K562 (cell line): Measurements from ENCODE around the gene CALD1. TPM values are rescaled to one million over a fixed set of nuclear protein-coding genes. Genes with fewer than 3 reads are reported as not detected.

Experiments
- ATAC-seq: fragments of 200-7000 bp; cut with Tn5 transposase; 3 replicates; pipeline ENCODE4 v1.9.1; 2020; ENCODE audit warnings: moderate library complexity
- BruUV-seq: library from RNA; stranded (reverse); fragments of 400-500 nt; replicated peaks from 2 replicates; lab custom pipeline; 2021; lab: Mats Ljungman, UMichigan
- CTCF ChIA-PET: fragments of 300-600 bp; formaldehyde crosslinking; extraction: SDS; loops from one replicate; lab custom pipeline; 2021; ENCODE audit warnings: low intra/inter-chr PET ratio; lab: Yijun Ruan, JAX
- POLR2A ChIA-PET: fragments of 300-600, 350-650 bp; sonication (Branson Sonifier 250); formaldehyde crosslinking; extraction: SDS; loops from one replicate; lab custom pipeline; 2021; ENCODE audit warnings: antibody characterized with exemption, inconsistent platforms; lab: Yijun Ruan, JAX
- DNase-seq, 4 experiments: peaks; one replicate each; pipeline versions ENCODE4 v3.0.0 to v3.0.0-alpha.2; 2011 to 2018; ENCODE audit warnings: low spot score in 3 of 4, mixed read lengths in 3 of 4; ENCODE audit errors: extremely low read depth in 1 of 4
- FAIRE-seq: peaks from 2 replicates; lab custom pipeline; 2011; peaks lifted over from hg19 to GRCh38; lab: Jason Lieb, UNC
- H2AFZ ChIP-seq: 2 replicates; pipeline ENCODE4 v1.6.0; 2011; ENCODE audit warnings: low read depth, low read length, control low read depth, inconsistent platforms
- H3K27ac ChIP-seq: fragments of 200-600 bp; 3 replicates; pipeline ENCODE4 v1.8.0; 2011; ENCODE audit warnings: low read depth, mild to moderate bottlenecking, control low read depth, inconsistent platforms, low read length, moderate library complexity, mixed read lengths; ENCODE audit errors: extremely low read depth
- H3K27me3 ChIP-seq, 2 experiments: fragments of 300-600 bp in 1 of 2; 2 replicates in 1 of 2; 3 replicates in 1 of 2; pipeline versions ENCODE4 v1.6.0 to v1.8.0; 2011; ENCODE audit warnings: inconsistent platforms in 2 of 2, low read length in 2 of 2, mild to moderate bottlenecking in 1 of 2, mixed read lengths in 1 of 2, moderate library complexity in 1 of 2; ENCODE audit not compliant: control insufficient read depth in 2 of 2, insufficient read depth in 2 of 2
- H3K36me3 ChIP-seq: fragments of 300-600 bp; 3 replicates; pipeline ENCODE4 v1.8.0; 2011; ENCODE audit warnings: mild to moderate bottlenecking, low read length, inconsistent platforms; ENCODE audit not compliant: control insufficient read depth, insufficient read depth
- H3K4me1 ChIP-seq, 2 experiments: fragments of 200-600 bp in 1 of 2; replicated peaks in 1 of 2; 2 replicates in 1 of 2; 3 replicates in 1 of 2; pipeline versions ENCODE4 v1.5.1 to v1.8.0; 2011; ENCODE audit warnings: inconsistent platforms in 2 of 2, low read length in 2 of 2, mild to moderate bottlenecking in 1 of 2, mixed read lengths in 1 of 2, moderate library complexity in 1 of 2; ENCODE audit not compliant: control insufficient read depth in 2 of 2, insufficient read depth in 2 of 2
- H3K4me2 ChIP-seq: 2 replicates; pipeline ENCODE4 v1.6.1; 2011; ENCODE audit warnings: low read length, control low read depth, inconsistent platforms, mixed read lengths; ENCODE audit not compliant: insufficient read depth
- H3K4me3 ChIP-seq: fragments of 200-600 bp; sonication (generic), shearing (Covaris generic); 2 replicates; pipeline ENCODE4 v1.5.1; 2016; ENCODE audit warnings: control low read depth, inconsistent platforms
- H3K79me2 ChIP-seq: fragments of 200-600 bp; 3 replicates; pipeline ENCODE4 v1.8.0; 2011; ENCODE audit warnings: low read length, inconsistent platforms; ENCODE audit not compliant: control insufficient read depth, insufficient read depth
- H3K9ac ChIP-seq, 2 experiments: 2 replicates each; pipeline versions ENCODE4 v1.6.0 to v1.6.1; 2011; ENCODE audit warnings: low read depth in 2 of 2, low read length in 2 of 2, control low read depth in 1 of 2, inconsistent platforms in 1 of 2, mild to moderate bottlenecking in 1 of 2, mixed read lengths in 1 of 2; ENCODE audit not compliant: insufficient read depth in 1 of 2
- H3K9me1 ChIP-seq: one replicate; pipeline ENCODE4 v1.6.0; 2011; ENCODE audit warnings: inconsistent platforms, mild to moderate bottlenecking, low read length, moderate library complexity; ENCODE audit not compliant: control insufficient read depth, insufficient read depth
- H3K9me3 ChIP-seq: replicated peaks from 2 replicates; pipeline ENCODE4 v1.5.1; 2011; ENCODE audit warnings: low read depth, low read length, inconsistent platforms; ENCODE audit not compliant: control insufficient read depth, insufficient read depth
- H4K20me1 ChIP-seq: replicated peaks from 2 replicates; pipeline ENCODE4 v1.6.1; 2011; ENCODE audit warnings: low read length, inconsistent platforms, mixed read lengths; ENCODE audit not compliant: control insufficient read depth, insufficient read depth
- DMBX1 ChIP-seq: fragments of 250-450 bp; sonication (Bioruptor Pico); IDR thresholded peaks from 2 replicates; pipeline ENCODE4 v1.8.0; 2022; ENCODE audit warnings: inconsistent platforms, mild to moderate bottlenecking, moderate library complexity, borderline replicate concordance
- IFI16 ChIP-seq: fragments of 250-450 bp; sonication (Bioruptor Pico); IDR thresholded peaks from 2 replicates; pipeline ENCODE4 v2.1.2; 2022; ENCODE audit warnings: mild to moderate bottlenecking, inconsistent platforms
- MTA2 ChIP-seq: fragments of 450-650 bp; IDR thresholded peaks from 2 replicates; pipeline ENCODE4 v1.6.1; 2016; ENCODE audit warnings: low read depth
- RCOR1 ChIP-seq, 2 experiments: IDR thresholded peaks; 2 replicates each; pipeline ENCODE4 v1.6.1; 2012; ENCODE audit warnings: low read depth in 2 of 2, low read length in 2 of 2, borderline replicate concordance in 1 of 2, improper control_type of control experiment in 1 of 2
- SMARCE1 ChIP-seq: fragments of 450-650 bp; IDR thresholded peaks from 2 replicates; pipeline ENCODE4 v1.7.1; 2016; ENCODE audit warnings: mild to moderate bottlenecking
- ZNF165 ChIP-seq: fragments of 250-450 bp; sonication (Bioruptor Pico); IDR thresholded peaks from 2 replicates; pipeline ENCODE4 v1.4.0; 2020; ENCODE audit warnings: borderline replicate concordance
- ZNF212 ChIP-seq: fragments of 450-650 bp; formaldehyde crosslinking; IDR thresholded peaks from 2 replicates; pipeline ENCODE4 v1.4.0; 2020; ENCODE audit warnings: mild to moderate bottlenecking
- WGBS: fragments of 100-300 bp; shearing (Covaris generic); methylation state at CpG from one replicate; pipeline ENCODE4 v1.1.6; 2016; ENCODE audit warnings: low coverage, mixed read lengths; ENCODE audit not compliant: insufficient coverage; ENCODE audit errors: missing lambda C conversion rate; 5-methylcytosine and 5-hydroxymethylcytosine counted together
- in situ Hi-C: fragments of 300-500 bp; cut with MboI; formaldehyde crosslinking; loops from 4 replicates; pipeline ENCODE4 v1.15.0; 2018; ENCODE audit warnings: inconsistent platforms, mixed read lengths
- intact Hi-C: fragments of 100-400 bp; cut with micrococcal nuclease; formaldehyde crosslinking; loops from 2 replicates; pipeline ENCODE4 v1.14.2; 2022
- polyA plus RNA-seq, 8 experiments: library from polyadenylated mRNA; depleted of rRNA in 4 of 8; stranded (reverse) in 5 of 8; unstranded in 3 of 8; fragments of >200 nt; fragmentation: Nextera tagmentation in 2 of 8; fragmentation: Illumina TruSeq in 1 of 8; extraction: Ambion mirVana in 2 of 8; extraction: Trizol in 1 of 8; gene quantifications; 2 replicates each; pipeline versions ENCODE4 v1.2.1 to v1.2.3, GENCODE V29; 2011 to 2014; ENCODE audit warnings: inconsistent platforms in 1 of 8, missing spikeins in 1 of 8
- total RNA-seq, 7 experiments: library from RNA; depleted of rRNA in 6 of 7; stranded (reverse); fragments of >200 nt in 6 of 7; fragmentation: Illumina TruSeq in 2 of 7; extraction: Trizol in 2 of 7; gene quantifications; 2 replicates each; pipeline versions ENCODE4 v1.2.1 to v1.2.3, GENCODE V29; 2011 to 2021; ENCODE audit warnings: low replicate concordance in 1 of 7
- TF ChIP-seq, protein P1 (sequence below): fragments of 250-450 bp; sonication (Bioruptor Pico); IDR thresholded peaks from 2 replicates; pipeline ENCODE4 v1.5.0; 2020; ENCODE audit warnings: mild to moderate bottlenecking, borderline replicate concordance
- TF ChIP-seq, protein P2 (sequence below): sonication (generic); formaldehyde crosslinking; IDR thresholded peaks from 2 replicates; pipeline ENCODE4 v1.8.0; 2022; ENCODE audit warnings: mild to moderate bottlenecking, missing genetic modification reagents
- TF ChIP-seq, protein P3 (sequence below): sonication (generic); formaldehyde crosslinking; IDR thresholded peaks from 2 replicates; pipeline ENCODE4 v1.8.1; 2023; ENCODE audit warnings: mild to moderate bottlenecking, missing genetic modification reagents

Gene CALD1
- total and polyA plus RNA-seq, 9 of the 15 experiments (the other 6 are each of a cell fraction or from before 2014, with no cell fraction given): 0.40 TPM; not detected in 8

DNA sequence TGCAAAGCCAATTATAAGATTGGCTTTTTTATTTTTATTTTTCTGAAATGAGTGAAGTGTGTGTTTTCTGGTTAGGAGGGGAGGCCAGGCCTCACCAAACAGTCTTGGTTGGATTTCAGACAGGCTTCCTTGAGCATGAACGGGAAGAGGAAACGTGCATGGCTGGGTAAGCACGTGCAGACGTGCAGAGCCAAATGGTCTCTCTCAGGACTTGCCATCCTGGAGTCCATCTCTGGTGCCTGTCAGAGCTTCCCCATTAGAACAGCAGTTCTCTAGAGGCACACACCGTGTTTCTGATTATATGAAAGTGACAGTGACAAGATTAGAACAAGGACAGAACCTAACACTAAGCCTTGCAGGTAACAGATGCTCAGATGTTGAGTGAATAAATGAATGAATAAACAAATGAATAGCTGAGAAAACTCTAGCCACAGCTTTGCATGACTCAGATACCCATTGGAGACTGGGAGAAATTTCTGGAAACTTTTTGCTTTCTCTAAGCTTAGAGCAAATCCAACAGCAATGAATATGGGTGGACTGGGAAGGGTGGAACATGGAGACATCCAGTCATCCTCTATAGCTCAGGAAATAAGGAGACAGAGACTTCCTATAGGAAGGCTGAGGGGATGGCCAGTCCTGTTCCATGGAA is 11.8 kb upstream of the CALD1 start:
- no peaks in the 10 kb centered on the region for H3K4me1 ChIP-seq
- FAIRE-seq: no peak
- no peak overlapping the region for H3K27ac ChIP-seq
- no peak overlapping the region for H3K4me3 ChIP-seq
- ATAC-seq: no peak
- TF ChIP-seq IFI16 (CRISPR knock-in tag) (no peak), SMARCE1 (no peak), MTA2 (no peak), RCOR1 (IDR thresholded peaks at IDR 0.05; ENCODE audit: borderline replicate concordance in 1 of 2, low read depth in 2 of 2, low read length in 2 of 2) (no peak), ZNF212 (CRISPR knock-in tag) (no peak), ZNF165 (no peak), DMBX1 (CRISPR knock-in tag) (no peak)
- TF ChIP-seq, protein P1, sequence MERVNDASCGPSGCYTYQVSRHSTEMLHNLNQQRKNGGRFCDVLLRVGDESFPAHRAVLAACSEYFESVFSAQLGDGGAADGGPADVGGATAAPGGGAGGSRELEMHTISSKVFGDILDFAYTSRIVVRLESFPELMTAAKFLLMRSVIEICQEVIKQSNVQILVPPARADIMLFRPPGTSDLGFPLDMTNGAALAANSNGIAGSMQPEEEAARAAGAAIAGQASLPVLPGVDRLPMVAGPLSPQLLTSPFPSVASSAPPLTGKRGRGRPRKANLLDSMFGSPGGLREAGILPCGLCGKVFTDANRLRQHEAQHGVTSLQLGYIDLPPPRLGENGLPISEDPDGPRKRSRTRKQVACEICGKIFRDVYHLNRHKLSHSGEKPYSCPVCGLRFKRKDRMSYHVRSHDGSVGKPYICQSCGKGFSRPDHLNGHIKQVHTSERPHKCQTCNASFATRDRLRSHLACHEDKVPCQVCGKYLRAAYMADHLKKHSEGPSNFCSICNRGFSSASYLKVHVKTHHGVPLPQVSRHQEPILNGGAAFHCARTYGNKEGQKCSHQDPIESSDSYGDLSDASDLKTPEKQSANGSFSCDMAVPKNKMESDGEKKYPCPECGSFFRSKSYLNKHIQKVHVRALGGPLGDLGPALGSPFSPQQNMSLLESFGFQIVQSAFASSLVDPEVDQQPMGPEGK (CRISPR knock-in tag): no peak
- TF ChIP-seq, protein P2, sequence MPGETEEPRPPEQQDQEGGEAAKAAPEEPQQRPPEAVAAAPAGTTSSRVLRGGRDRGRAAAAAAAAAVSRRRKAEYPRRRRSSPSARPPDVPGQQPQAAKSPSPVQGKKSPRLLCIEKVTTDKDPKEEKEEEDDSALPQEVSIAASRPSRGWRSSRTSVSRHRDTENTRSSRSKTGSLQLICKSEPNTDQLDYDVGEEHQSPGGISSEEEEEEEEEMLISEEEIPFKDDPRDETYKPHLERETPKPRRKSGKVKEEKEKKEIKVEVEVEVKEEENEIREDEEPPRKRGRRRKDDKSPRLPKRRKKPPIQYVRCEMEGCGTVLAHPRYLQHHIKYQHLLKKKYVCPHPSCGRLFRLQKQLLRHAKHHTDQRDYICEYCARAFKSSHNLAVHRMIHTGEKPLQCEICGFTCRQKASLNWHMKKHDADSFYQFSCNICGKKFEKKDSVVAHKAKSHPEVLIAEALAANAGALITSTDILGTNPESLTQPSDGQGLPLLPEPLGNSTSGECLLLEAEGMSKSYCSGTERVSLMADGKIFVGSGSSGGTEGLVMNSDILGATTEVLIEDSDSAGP (CRISPR knock-in tag): no peak
- TF ChIP-seq, protein P3, sequence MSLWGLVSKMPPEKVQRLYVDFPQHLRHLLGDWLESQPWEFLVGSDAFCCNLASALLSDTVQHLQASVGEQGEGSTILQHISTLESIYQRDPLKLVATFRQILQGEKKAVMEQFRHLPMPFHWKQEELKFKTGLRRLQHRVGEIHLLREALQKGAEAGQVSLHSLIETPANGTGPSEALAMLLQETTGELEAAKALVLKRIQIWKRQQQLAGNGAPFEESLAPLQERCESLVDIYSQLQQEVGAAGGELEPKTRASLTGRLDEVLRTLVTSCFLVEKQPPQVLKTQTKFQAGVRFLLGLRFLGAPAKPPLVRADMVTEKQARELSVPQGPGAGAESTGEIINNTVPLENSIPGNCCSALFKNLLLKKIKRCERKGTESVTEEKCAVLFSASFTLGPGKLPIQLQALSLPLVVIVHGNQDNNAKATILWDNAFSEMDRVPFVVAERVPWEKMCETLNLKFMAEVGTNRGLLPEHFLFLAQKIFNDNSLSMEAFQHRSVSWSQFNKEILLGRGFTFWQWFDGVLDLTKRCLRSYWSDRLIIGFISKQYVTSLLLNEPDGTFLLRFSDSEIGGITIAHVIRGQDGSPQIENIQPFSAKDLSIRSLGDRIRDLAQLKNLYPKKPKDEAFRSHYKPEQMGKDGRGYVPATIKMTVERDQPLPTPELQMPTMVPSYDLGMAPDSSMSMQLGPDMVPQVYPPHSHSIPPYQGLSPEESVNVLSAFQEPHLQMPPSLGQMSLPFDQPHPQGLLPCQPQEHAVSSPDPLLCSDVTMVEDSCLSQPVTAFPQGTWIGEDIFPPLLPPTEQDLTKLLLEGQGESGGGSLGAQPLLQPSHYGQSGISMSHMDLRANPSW (CRISPR knock-in tag): no peak
- H3K9me1 ChIP-seq: no peaks in the 10 kb centered on the region
- whole genome bisulfite sequencing: 2% methylated on average over 5 of the region's 5 CpGs
- H3K9ac ChIP-seq: no peak overlapping the region
- in situ Hi-C loops: no loop called here
- peaks cover 0 to 24% of the 10 kb centered on the region in 2 experiments for H3K27me3 ChIP-seq
- no peaks in the 10 kb centered on the region for H4K20me1 ChIP-seq
- CTCF ChIA-PET: no interaction called here
- no peak overlapping the region for H3K4me2 ChIP-seq
- no peaks in the 10 kb centered on the region for H3K9me3 ChIP-seq
- POLR2A ChIA-PET: interaction anchor here (1.0 to 1.8 kb wide), 6 partner anchors 9 to 132 kb away, joined by 3 to 5 read pairs (median 4); no protein-coding TSS in a partner anchor
- no peak for DNase-seq
- no peaks in the 10 kb centered on the region for H3K79me2 ChIP-seq
- no peak overlapping the region for H2AFZ ChIP-seq
- no peaks in the 10 kb centered on the region for H3K36me3 ChIP-seq
- intact Hi-C loops: no loop called here
- BruUV-seq: no TSS peak
